ENCODE data around the gene TIMM17A. TPM values are rescaled to one million over a fixed set of nuclear protein-coding genes. Genes with fewer than 3 reads are reported as not detected.
A peak's percentile ranks its signal among the peaks of the same experiment; 100 is the strongest.

The TIMM17A gene
- total RNA-seq, 1 experiment from 2014 or later, result 60.4 TPM

DNA sequence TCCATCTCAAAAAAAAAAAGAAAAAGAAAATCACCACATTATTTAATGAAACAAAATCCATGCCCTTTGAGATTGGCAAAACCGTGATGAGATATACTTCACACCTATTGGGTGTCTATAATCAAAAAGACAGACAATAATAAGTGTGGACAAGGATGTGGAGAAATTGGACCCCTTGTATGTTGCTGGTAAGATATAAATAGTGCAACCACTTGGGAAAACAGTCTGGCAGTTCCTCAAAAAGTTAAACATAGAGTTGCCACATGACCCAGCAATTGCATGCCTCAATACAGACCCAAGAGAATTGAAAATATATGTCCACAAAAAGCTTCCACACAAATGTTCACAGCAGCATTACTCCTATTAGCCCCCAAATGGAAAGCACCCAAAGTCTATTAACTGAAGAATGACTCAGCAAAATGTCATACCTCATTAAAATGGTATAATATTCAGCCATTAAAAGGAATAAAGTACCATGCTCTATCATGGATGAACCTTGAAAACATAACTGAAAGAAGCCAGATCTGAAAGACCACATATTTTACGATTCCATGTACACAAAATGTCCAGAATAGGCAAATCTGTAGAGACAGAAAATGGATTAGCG is 33.2 kb upstream of the TIMM17A start:
- TF ChIP-seq, protein P1, sequence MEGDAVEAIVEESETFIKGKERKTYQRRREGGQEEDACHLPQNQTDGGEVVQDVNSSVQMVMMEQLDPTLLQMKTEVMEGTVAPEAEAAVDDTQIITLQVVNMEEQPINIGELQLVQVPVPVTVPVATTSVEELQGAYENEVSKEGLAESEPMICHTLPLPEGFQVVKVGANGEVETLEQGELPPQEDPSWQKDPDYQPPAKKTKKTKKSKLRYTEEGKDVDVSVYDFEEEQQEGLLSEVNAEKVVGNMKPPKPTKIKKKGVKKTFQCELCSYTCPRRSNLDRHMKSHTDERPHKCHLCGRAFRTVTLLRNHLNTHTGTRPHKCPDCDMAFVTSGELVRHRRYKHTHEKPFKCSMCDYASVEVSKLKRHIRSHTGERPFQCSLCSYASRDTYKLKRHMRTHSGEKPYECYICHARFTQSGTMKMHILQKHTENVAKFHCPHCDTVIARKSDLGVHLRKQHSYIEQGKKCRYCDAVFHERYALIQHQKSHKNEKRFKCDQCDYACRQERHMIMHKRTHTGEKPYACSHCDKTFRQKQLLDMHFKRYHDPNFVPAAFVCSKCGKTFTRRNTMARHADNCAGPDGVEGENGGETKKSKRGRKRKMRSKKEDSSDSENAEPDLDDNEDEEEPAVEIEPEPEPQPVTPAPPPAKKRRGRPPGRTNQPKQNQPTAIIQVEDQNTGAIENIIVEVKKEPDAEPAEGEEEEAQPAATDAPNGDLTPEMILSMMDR (conservative IDR thresholded peaks at IDR 0.05), result no peak
- no peak for TF ChIP-seq EZH2 (IDR thresholded peaks at IDR 0.05; ENCODE audit: low read depth)
- H3K27me3 ChIP-seq (ENCODE audit: insufficient read depth, low read depth), result no peaks in the 10 kb centered on the region
- H3K9me2 ChIP-seq (ENCODE audit: insufficient read depth), result no peaks in the 10 kb centered on the region
- DNase-seq, result no peak
- CTCF ChIA-PET, result no interaction called here
- POLR2A ChIA-PET (ENCODE audit: unreplicated experiment), result no interaction called here
- peak overlapping the region; percentile 67; the same call in 1 of the 2 replicates for H2AFZ ChIP-seq
- H3K4me3 ChIP-seq, result no peak overlapping the region
- no peaks in the 10 kb centered on the region for H4K20me1 ChIP-seq (ENCODE audit: insufficient read depth)
- no peaks in the 10 kb centered on the region for H3K36me3 ChIP-seq (ENCODE audit: low read depth)
- no peak overlapping the region for H3K4me2 ChIP-seq
- H3K27ac ChIP-seq, result peak overlapping the region; percentile 30; the same call in 1 of the 2 replicates
- H3K9me3 ChIP-seq (ENCODE audit: insufficient read depth, low read depth), result no peaks in the 10 kb centered on the region
- H3F3A ChIP-seq (ENCODE audit: insufficient read depth, low read depth), result peaks cover 16% of the 10 kb centered on the region; the same call in 1 of the 2 replicates
- intact Hi-C loops (cut with micrococcal nuclease; ENCODE audit: unreplicated experiment), result no loop called here
- BruUV-seq (replicated peaks), result no TSS peak
- peaks cover 26% of the 10 kb centered on the region for H3K4me1 ChIP-seq (replicated peaks; ENCODE audit: insufficient read depth)
- no peaks in the 10 kb centered on the region for H3K79me2 ChIP-seq (ENCODE audit: low read depth)

DNA sequence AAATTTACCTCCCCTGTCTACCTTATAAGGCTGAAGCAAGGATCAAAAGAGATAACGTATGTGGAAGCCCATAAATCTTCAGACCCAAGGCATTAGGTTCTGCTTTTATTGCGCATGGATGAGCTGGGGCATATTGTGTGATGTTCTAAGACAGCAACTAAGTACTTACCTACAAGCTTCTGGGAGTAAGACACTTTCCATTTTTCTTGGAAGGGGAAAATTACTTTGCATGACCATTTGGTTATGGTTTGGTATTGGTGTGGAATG is 30.1 kb upstream of the TIMM17A start:
- no peak for DNase-seq
- 0 out of 2 replicates have a peak, but pooled peaks cover 3% of the 10 kb centered on the region for H3F3A ChIP-seq (ENCODE audit: insufficient read depth, low read depth)
- no peak overlapping the region for H3K4me3 ChIP-seq
- H3K4me1 ChIP-seq (replicated peaks; ENCODE audit: insufficient read depth), result peaks cover 13% of the 10 kb centered on the region
- H3K79me2 ChIP-seq (ENCODE audit: low read depth), result no peaks in the 10 kb centered on the region
- ChIA-PET POLR2A (ENCODE audit: unreplicated experiment) (no interaction called here), CTCF (no interaction called here)
- intact Hi-C loops (cut with micrococcal nuclease; ENCODE audit: unreplicated experiment), result no loop called here
- H3K27me3 ChIP-seq (ENCODE audit: insufficient read depth, low read depth), result no peaks in the 10 kb centered on the region
- H2AFZ ChIP-seq, result no peak overlapping the region
- BruUV-seq (replicated peaks), result no TSS peak
- no peak overlapping the region for H3K27ac ChIP-seq
- TF ChIP-seq, protein P1 (conservative IDR thresholded peaks at IDR 0.05), result no peak
- TF ChIP-seq EZH2 (IDR thresholded peaks at IDR 0.05; ENCODE audit: low read depth), result no peak
- no peaks in the 10 kb centered on the region for H3K36me3 ChIP-seq (ENCODE audit: low read depth)
- no peaks in the 10 kb centered on the region for H4K20me1 ChIP-seq (ENCODE audit: insufficient read depth)
- no peak overlapping the region for H3K4me2 ChIP-seq
- H3K9me3 ChIP-seq (ENCODE audit: insufficient read depth, low read depth), result no peaks in the 10 kb centered on the region
- no peaks in the 10 kb centered on the region for H3K9me2 ChIP-seq (ENCODE audit: insufficient read depth)

DNA sequence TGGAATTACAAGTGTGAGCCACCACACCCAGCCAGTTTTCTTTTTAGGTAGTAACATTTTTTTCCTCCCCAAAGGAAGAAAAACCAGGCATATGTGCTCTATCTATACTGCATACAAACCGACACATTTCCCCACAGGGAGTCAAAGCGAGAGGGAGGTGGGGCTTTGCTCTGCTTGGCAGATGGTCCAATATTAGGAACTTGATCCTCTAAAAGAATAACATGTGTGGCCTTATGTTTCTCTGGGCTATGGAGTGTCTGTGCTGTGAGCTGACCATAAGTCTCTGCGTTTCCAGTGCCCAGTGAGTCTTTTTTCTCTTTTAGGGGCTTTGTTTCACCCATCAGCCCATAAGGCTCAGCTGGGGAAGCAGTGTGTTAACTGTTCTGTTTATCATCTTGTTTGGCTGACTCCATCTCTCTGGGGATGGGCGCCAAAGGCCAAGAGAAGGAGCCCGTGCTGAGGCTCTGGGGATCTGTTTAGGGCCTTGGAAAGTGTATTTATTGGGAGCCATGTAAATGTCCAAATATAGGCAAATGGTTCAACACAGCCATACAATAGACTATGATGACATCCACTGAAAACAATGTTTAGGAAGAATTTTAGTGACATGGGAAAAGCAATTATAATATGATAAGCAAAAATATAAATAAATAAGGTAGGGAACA is 29.2 kb upstream of the TIMM17A start:
- no TSS peak for BruUV-seq (replicated peaks)
- TF ChIP-seq, protein P1 (conservative IDR thresholded peaks at IDR 0.05), result no peak
- no peak for TF ChIP-seq EZH2 (IDR thresholded peaks at IDR 0.05; ENCODE audit: low read depth)
- ChIA-PET POLR2A (ENCODE audit: unreplicated experiment) (no interaction called here), CTCF (no interaction called here)
- Histone ChIP-seq H3K27ac (no peak overlapping the region), H3K4me1 (replicated peaks; ENCODE audit: insufficient read depth) (peaks cover 20% of the 10 kb centered on the region), H3K79me2 (ENCODE audit: low read depth) (no peaks in the 10 kb centered on the region), H3K9me2 (ENCODE audit: insufficient read depth) (no peaks in the 10 kb centered on the region), H3F3A (ENCODE audit: insufficient read depth, low read depth) (0 out of 2 replicates have a peak, but pooled peaks cover 7% of the 10 kb centered on the region), H3K27me3 (ENCODE audit: insufficient read depth, low read depth) (no peaks in the 10 kb centered on the region), H3K9me3 (ENCODE audit: insufficient read depth, low read depth) (no peaks in the 10 kb centered on the region), H3K4me2 (no peak overlapping the region), H3K4me3 (no peak overlapping the region), H4K20me1 (ENCODE audit: insufficient read depth) (no peaks in the 10 kb centered on the region), H2AFZ (no peak overlapping the region), H3K36me3 (ENCODE audit: low read depth) (no peaks in the 10 kb centered on the region)
- intact Hi-C loops (cut with micrococcal nuclease; ENCODE audit: unreplicated experiment), result no loop called here
- no peak for DNase-seq
